Activated naive CD8-positive, alpha-beta T cell treated with anti-CD3 and anti-CD28 coated beads for 36 hours (primary cell): ENCODE measurements around the gene RNF227. TPM values are rescaled to one million over a fixed set of nuclear protein-coding genes. Genes with fewer than 3 reads are reported as not detected.

ENCODE experiments used
- DNase-seq: peaks from one replicate; pipeline ENCODE4 v3.0.0; 2021
- H3K27ac Mint-ChIP-seq: one replicate; pipeline ENCODE4 v1.8.0; 2022; ENCODE audit warnings: mild to moderate bottlenecking, moderate library complexity, mixed read lengths
- H3K27me3 Mint-ChIP-seq: one replicate; pipeline ENCODE4 v1.8.0; 2022; ENCODE audit warnings: mild to moderate bottlenecking, mixed read lengths
- H3K36me3 Mint-ChIP-seq: one replicate; pipeline ENCODE4 v1.8.0; 2021; ENCODE audit warnings: mild to moderate bottlenecking, mixed read lengths
- H3K4me1 Mint-ChIP-seq: one replicate; pipeline ENCODE4 v1.8.0; 2021; ENCODE audit warnings: mixed read lengths
- H3K4me3 Mint-ChIP-seq: one replicate; pipeline ENCODE4 v1.8.0; 2022; ENCODE audit warnings: mild to moderate bottlenecking, moderate library complexity, mixed read lengths
- H3K9me3 Mint-ChIP-seq: one replicate; pipeline ENCODE4 v1.8.0; 2022; ENCODE audit warnings: mixed read lengths
- total RNA-seq, 2 experiments: library from RNA; stranded (reverse); gene quantifications; one replicate each; pipeline ENCODE4 v1.2.3, GENCODE V29; 2021

RNF227 gene
- total RNA-seq, 2 experiments from 2014 or later: 4.0 to 4.1 TPM

GRCh38 chr17:7912927-7913524 is 3.1 kb downstream of the RNF227 start:
- no peaks in the 10 kb centered on the region for H3K9me3 Mint-ChIP-seq

GRCh38 chr17:7911116-7911515 is 5.0 kb downstream of the RNF227 start:
- DNase-seq: no peak
- Mint-ChIP-seq H3K4me3 (no peak overlapping the region), H3K4me1 (peaks cover 15% of the 10 kb centered on the region), H3K9me3 (no peaks in the 10 kb centered on the region), H3K27ac (no peak overlapping the region), H3K36me3 (peaks cover 13% of the 10 kb centered on the region), H3K27me3 (no peaks in the 10 kb centered on the region)

More at GRCh38 chr17:7912927-7913524, 3.1 kb downstream of the RNF227 start:
- Mint-ChIP-seq H3K27me3 (no peaks in the 10 kb centered on the region), H3K36me3 (peaks cover 16% of the 10 kb centered on the region), H3K4me1 (peaks cover 23% of the 10 kb centered on the region), H3K27ac (peak overlapping the region; percentile 77), H3K4me3 (no peak overlapping the region)
- peak; percentile 36 for DNase-seq

GRCh38 chr17:7910711-7911110 is 5.4 kb downstream of the RNF227 start:
- Mint-ChIP-seq H3K4me1 (peaks cover 15% of the 10 kb centered on the region), H3K9me3 (no peaks in the 10 kb centered on the region), H3K27me3 (no peaks in the 10 kb centered on the region), H3K36me3 (peaks cover 13% of the 10 kb centered on the region), H3K27ac (no peak overlapping the region), H3K4me3 (no peak overlapping the region)
- DNase-seq: no peak

- Mint-ChIP-seq H3K27me3 (no peaks in the 10 kb centered on the region), H3K36me3 (peaks cover 13% of the 10 kb centered on the region), H3K27ac (peak overlapping the region; percentile 7), H3K4me3 (no peak overlapping the region), H3K4me1 (peaks cover 15% of the 10 kb centered on the region), H3K9me3 (no peaks in the 10 kb centered on the region)
- no peak for DNase-seq
These were observed 5.8 kb downstream of the RNF227 start for GRCh38 chr17:7910281-7910680.

- peaks cover 16% of the 10 kb centered on the region for H3K36me3 Mint-ChIP-seq
- H3K27me3 Mint-ChIP-seq: no peaks in the 10 kb centered on the region
- no peaks in the 10 kb centered on the region for H3K9me3 Mint-ChIP-seq
- H3K4me1 Mint-ChIP-seq: peaks cover 7% of the 10 kb centered on the region
- no peak overlapping the region for H3K4me3 Mint-ChIP-seq
- H3K27ac Mint-ChIP-seq: no peak overlapping the region
- no peak for DNase-seq
These were observed 7.0 kb downstream of the RNF227 start for GRCh38 chr17:7909089-7909488.

- H3K36me3 Mint-ChIP-seq: peaks cover 22% of the 10 kb centered on the region
- H3K9me3 Mint-ChIP-seq: no peaks in the 10 kb centered on the region
- no peak overlapping the region for H3K27ac Mint-ChIP-seq
- H3K27me3 Mint-ChIP-seq: no peaks in the 10 kb centered on the region
- H3K4me3 Mint-ChIP-seq: no peak overlapping the region
- no peak for DNase-seq
- no peaks in the 10 kb centered on the region for H3K4me1 Mint-ChIP-seq
These were observed 12.7 kb downstream of the RNF227 start for GRCh38 chr17:7903154-7904103.

- H3K4me1 Mint-ChIP-seq: peaks cover 4% of the 10 kb centered on the region
- no peak for DNase-seq
- no peaks in the 10 kb centered on the region for H3K27me3 Mint-ChIP-seq
- no peak overlapping the region for H3K4me3 Mint-ChIP-seq
- peak overlapping the region; percentile 12 for H3K27ac Mint-ChIP-seq
- no peaks in the 10 kb centered on the region for H3K9me3 Mint-ChIP-seq
- H3K36me3 Mint-ChIP-seq: peaks cover 38% of the 10 kb centered on the region
These were observed 18.3 kb downstream of the RNF227 start for GRCh38 chr17:7897773-7898172.

- Mint-ChIP-seq H3K4me3 (no peak overlapping the region), H3K36me3 (peaks cover 34% of the 10 kb centered on the region), H3K27ac (no peak overlapping the region), H3K4me1 (peaks cover 4% of the 10 kb centered on the region), H3K27me3 (no peaks in the 10 kb centered on the region), H3K9me3 (no peaks in the 10 kb centered on the region)
- DNase-seq: no peak
These were observed 19.0 kb downstream of the RNF227 start for GRCh38 chr17:7897090-7897489.

- Mint-ChIP-seq H3K27ac (peak overlapping the region; percentile 40), H3K4me3 (no peak overlapping the region), H3K36me3 (peaks cover 29% of the 10 kb centered on the region), H3K9me3 (no peaks in the 10 kb centered on the region), H3K27me3 (no peaks in the 10 kb centered on the region), H3K4me1 (peaks cover 4% of the 10 kb centered on the region)
- DNase-seq: no peak
These were observed 21.2 kb downstream of the RNF227 start for GRCh38 chr17:7894866-7895265.

GRCh38 chr17:7894226-7894625 is 21.9 kb downstream of the RNF227 start:
- Mint-ChIP-seq H3K4me1 (peaks cover 4% of the 10 kb centered on the region), H3K27me3 (no peaks in the 10 kb centered on the region), H3K4me3 (no peak overlapping the region), H3K27ac (peak overlapping the region; percentile 40), H3K9me3 (no peaks in the 10 kb centered on the region), H3K36me3 (peaks cover 32% of the 10 kb centered on the region)
- no peak for DNase-seq

- Mint-ChIP-seq H3K9me3 (no peaks in the 10 kb centered on the region), H3K27me3 (no peaks in the 10 kb centered on the region), H3K27ac (peak overlapping the region; percentile 40), H3K4me1 (peaks cover 4% of the 10 kb centered on the region), H3K4me3 (no peak overlapping the region), H3K36me3 (peaks cover 29% of the 10 kb centered on the region)
- no peak for DNase-seq
These were observed 22.8 kb downstream of the RNF227 start for GRCh38 chr17:7893187-7893880.

GRCh38 chr17:7889166-7889955 is 26.7 kb downstream of the RNF227 start:
- Mint-ChIP-seq H3K9me3 (no peaks in the 10 kb centered on the region), H3K36me3 (peaks cover 21% of the 10 kb centered on the region), H3K27me3 (no peaks in the 10 kb centered on the region), H3K4me1 (no peaks in the 10 kb centered on the region), H3K27ac (no peak overlapping the region), H3K4me3 (no peak overlapping the region)
- DNase-seq: peak; percentile 47

GRCh38 chr17:7888184-7888920 is 27.7 kb downstream of the RNF227 start, which contains the start of gene CHD3:
CHD3 (plus strand) TSS chr17:7888789; CDS start chr17:7889001, 212 bp downstream.
- Mint-ChIP-seq H3K27me3 (no peaks in the 10 kb centered on the region), H3K9me3 (no peaks in the 10 kb centered on the region), H3K4me1 (no peaks in the 10 kb centered on the region), H3K4me3 (no peak within 1 kb of the TSS), H3K27ac (no peak within 1 kb of the TSS), H3K36me3 (peaks cover 18% of the 10 kb centered on the region)
- peak; percentile 63 for DNase-seq
